ENCODE results near the gene ZNF581. TPM values are rescaled to one million over a fixed set of nuclear protein-coding genes. Genes with fewer than 3 reads are reported as not detected.
A peak's percentile ranks its signal among the peaks of the same experiment; 100 is the strongest.

ZNF581 gene
- total RNA-seq, 3 donors from 2014 or later (not counting 1 experiment from before 2014, with no cell fraction given): 15.4 to 21.9 (median 19.0) TPM

DNA sequence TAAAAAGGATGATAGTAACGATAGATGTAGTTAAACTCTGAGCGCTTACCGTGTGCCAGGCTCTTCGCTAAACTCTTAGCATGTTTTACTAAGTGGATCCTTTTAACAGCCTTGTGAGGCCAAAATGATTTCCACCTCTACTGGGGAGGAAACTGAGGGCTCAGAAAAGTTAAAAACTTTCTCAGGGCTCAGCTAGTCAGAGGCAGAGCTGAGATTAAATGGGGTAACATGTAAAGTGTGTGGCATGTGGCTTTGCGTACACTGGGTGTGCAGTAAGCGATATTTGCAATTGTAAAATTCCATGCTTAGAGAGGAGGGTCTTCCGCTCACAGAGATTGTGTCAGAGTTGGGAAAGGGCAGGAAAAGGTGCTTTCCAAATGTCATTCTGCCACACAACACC, 13.1 kb downstream of the ZNF581 start:
- Histone ChIP-seq H3K27ac (ENCODE audit: low read length) (no peak overlapping the region), H3K4me3 (ENCODE audit: low read length) (no peak overlapping the region), H3K9me3 (ENCODE audit: control insufficient read depth, insufficient read depth, low read length) (no peaks in the 10 kb centered on the region), H3K4me1 (ENCODE audit: control insufficient read depth, insufficient read depth, low read length) (peaks cover 59% of the 10 kb centered on the region), H3K27me3 (ENCODE audit: control insufficient read depth, insufficient read depth, low read length) (no peaks in the 10 kb centered on the region), H3K36me3 (ENCODE audit: control insufficient read depth, insufficient read depth, low read length) (peaks cover 29% of the 10 kb centered on the region)
- WGBS (ENCODE audit: insufficient coverage): 50% methylated on average over 7 of the region's 7 CpGs
- intact Hi-C loops (cut with micrococcal nuclease): loop anchor here (10.0 kb wide), 2 partner anchors 658 to 1462 kb away; partner anchors contain the start of genes TSEN34 and ZSCAN5A
- Mint-ChIP-seq H3K4me3 (peak overlapping the region; percentile 100), H3K9me3 (no peaks in the 10 kb centered on the region), H3K36me3 (peaks cover under 1% of the 10 kb centered on the region), H3K27ac (peak overlapping the region; percentile 99 to 100), H3K4me1 (peaks cover 48 to 64% of the 10 kb centered on the region in 2 donors), H3K27me3 (ENCODE audit: low read depth in 2 of 2) (no peaks in the 10 kb centered on the region)
- DNase-seq (no peak), ATAC-seq (no peak)
- TF ChIP-seq, protein P1, sequence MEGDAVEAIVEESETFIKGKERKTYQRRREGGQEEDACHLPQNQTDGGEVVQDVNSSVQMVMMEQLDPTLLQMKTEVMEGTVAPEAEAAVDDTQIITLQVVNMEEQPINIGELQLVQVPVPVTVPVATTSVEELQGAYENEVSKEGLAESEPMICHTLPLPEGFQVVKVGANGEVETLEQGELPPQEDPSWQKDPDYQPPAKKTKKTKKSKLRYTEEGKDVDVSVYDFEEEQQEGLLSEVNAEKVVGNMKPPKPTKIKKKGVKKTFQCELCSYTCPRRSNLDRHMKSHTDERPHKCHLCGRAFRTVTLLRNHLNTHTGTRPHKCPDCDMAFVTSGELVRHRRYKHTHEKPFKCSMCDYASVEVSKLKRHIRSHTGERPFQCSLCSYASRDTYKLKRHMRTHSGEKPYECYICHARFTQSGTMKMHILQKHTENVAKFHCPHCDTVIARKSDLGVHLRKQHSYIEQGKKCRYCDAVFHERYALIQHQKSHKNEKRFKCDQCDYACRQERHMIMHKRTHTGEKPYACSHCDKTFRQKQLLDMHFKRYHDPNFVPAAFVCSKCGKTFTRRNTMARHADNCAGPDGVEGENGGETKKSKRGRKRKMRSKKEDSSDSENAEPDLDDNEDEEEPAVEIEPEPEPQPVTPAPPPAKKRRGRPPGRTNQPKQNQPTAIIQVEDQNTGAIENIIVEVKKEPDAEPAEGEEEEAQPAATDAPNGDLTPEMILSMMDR (IDR thresholded peaks at IDR 0.05): no peak

DNA sequence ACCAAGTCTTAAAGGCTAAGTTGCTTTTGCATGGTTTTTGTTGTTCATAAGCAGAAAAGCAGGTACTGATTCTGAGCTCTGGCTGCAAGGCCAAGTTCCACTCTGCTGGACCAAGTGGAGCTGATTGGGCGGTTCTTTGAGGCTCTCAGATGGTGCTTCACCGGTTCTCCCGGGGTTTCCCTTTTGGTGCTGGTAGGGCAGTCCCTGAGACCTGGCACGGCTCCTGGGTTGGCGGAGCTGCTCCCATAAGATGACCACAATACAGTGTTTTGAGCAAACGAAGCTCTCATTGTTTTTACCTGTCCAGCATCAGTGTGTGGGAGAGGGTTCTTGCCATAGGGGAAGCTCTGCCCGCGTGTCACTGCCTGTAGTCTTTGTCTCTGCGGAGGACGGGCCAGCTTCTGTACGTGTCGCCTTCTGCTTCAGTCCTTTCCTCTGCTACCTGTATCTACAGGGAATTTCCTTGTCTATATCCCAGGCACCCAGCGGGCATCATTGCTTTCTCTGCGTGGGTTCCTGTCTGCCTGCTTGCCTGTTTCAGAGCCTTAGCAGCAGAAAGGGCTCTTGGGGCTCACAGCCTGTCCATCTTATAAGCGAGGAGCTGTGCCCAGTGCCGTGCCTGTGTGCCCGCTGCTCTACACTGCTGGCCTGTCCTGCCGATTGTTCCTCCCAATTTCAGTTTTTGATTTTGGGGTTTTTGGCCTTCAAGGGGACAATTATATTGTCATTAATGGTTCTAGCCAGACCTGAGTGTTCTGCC, 13.7 kb downstream of the ZNF581 start:
- H3K27ac Mint-ChIP-seq: peak overlapping the region; percentile 99 to 100
- H3K36me3 ChIP-seq (ENCODE audit: control insufficient read depth, insufficient read depth, low read length): peaks cover 35% of the 10 kb centered on the region
- peak overlapping the region; percentile 100 for H3K4me3 Mint-ChIP-seq
- TF ChIP-seq, protein P1 (IDR thresholded peaks at IDR 0.05): no peak
- H3K4me1 Mint-ChIP-seq: peaks cover 54 to 68% of the 10 kb centered on the region in 2 donors
- no peaks in the 10 kb centered on the region for H3K27me3 Mint-ChIP-seq (ENCODE audit: low read depth in 2 of 2)
- intact Hi-C loops (cut with micrococcal nuclease): loop anchor here (10.0 kb wide), 2 partner anchors 658 to 1462 kb away; partner anchors contain the start of genes TSEN34 and ZSCAN5A
- no peaks in the 10 kb centered on the region for H3K9me3 Mint-ChIP-seq
- ATAC-seq (no peak), DNase-seq (peak in 1 of 2 donors; percentile 45)
- no peak overlapping the region for H3K27ac ChIP-seq (ENCODE audit: low read length)
- H3K4me3 ChIP-seq (ENCODE audit: low read length): no peak overlapping the region
- H3K36me3 Mint-ChIP-seq: peaks cover 6% of the 10 kb centered on the region
- whole genome bisulfite sequencing (ENCODE audit: insufficient coverage): 41% methylated on average over 18 of the region's 18 CpGs
- no peaks in the 10 kb centered on the region for H3K9me3 ChIP-seq (ENCODE audit: control insufficient read depth, insufficient read depth, low read length)
- H3K27me3 ChIP-seq (ENCODE audit: control insufficient read depth, insufficient read depth, low read length): no peaks in the 10 kb centered on the region
- peaks cover 59% of the 10 kb centered on the region for H3K4me1 ChIP-seq (ENCODE audit: control insufficient read depth, insufficient read depth, low read length)

DNA sequence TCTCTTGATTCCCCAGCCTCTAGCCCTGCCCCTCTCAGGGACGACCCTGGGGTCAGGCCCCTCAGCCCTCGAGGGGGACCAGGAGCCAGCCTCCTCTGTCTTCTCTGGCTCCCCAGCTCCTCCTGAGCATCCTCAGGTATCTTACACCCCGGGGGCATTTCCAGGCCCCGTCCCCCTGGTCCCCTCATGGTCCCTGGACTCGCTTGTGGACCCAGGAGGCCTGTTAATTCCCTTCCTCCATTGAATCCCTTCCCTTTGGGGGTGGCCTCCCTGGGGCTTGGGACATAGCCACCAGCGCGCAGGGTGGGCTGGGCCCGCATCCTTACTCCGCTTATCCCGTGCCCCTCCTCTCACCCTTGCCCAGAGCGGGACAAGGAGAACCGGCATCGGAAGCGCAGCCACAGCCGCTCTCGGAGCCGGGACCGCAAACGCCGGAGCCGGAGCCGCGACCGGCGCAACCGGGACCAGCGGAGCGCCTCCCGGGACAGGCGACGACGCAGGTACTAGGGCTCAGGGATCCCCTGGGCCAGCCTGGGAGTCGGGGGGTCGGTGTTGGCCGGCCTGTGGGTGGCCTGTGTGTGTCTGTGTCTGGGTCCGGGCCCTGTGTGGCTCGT, 15.5 kb downstream of the ZNF581 start:
- peaks cover 53 to 76% of the 10 kb centered on the region in 2 donors for H3K4me1 Mint-ChIP-seq
- Histone ChIP-seq H3K4me1 (ENCODE audit: control insufficient read depth, insufficient read depth, low read length) (peaks cover 52% of the 10 kb centered on the region), H3K4me3 (ENCODE audit: low read length) (no peak overlapping the region), H3K27me3 (ENCODE audit: control insufficient read depth, insufficient read depth, low read length) (no peaks in the 10 kb centered on the region), H3K9me3 (ENCODE audit: control insufficient read depth, insufficient read depth, low read length) (no peaks in the 10 kb centered on the region), H3K36me3 (ENCODE audit: control insufficient read depth, insufficient read depth, low read length) (peaks cover 51% of the 10 kb centered on the region), H3K27ac (ENCODE audit: low read length) (no peak overlapping the region)
- H3K27ac Mint-ChIP-seq: peak overlapping the region; percentile 64 to 99
- intact Hi-C loops (cut with micrococcal nuclease): loop anchor here (10.0 kb wide), 2 partner anchors 656 to 1464 kb away; partner anchors contain the start of genes TSEN34 and ZSCAN5A
- ATAC-seq: no peak
- H3K36me3 Mint-ChIP-seq: peaks cover 8% of the 10 kb centered on the region
- TF ChIP-seq, protein P1 (IDR thresholded peaks at IDR 0.05): no peak
- H3K4me3 Mint-ChIP-seq: no peak overlapping the region
- no peaks in the 10 kb centered on the region for H3K9me3 Mint-ChIP-seq
- WGBS (ENCODE audit: insufficient coverage): 96% methylated on average over 37 of the region's 37 CpGs
- DNase-seq: no peak
- H3K27me3 Mint-ChIP-seq (ENCODE audit: low read depth in 2 of 2): no peaks in the 10 kb centered on the region

Measured in natural killer cell (primary cell).